AG09319 (cell line): ENCODE results near the gene PLD5.
A peak's percentile ranks its signal among the peaks of the same experiment; 100 is the strongest.
"Not testable (repeated sequence)": the region's sequence is repeated elsewhere in the genome, so short reads cannot be mapped to it uniquely, and the experiment has no call there.

Source experiments
- DNase-seq: peaks from one replicate; pipeline ENCODE4 v3.0.0-alpha.2; 2010; ENCODE audit warnings: low read depth; ENCODE audit errors: extremely low read depth
- TF ChIP-seq, protein P1 (sequence below): IDR thresholded peaks from 2 replicates; pipeline ENCODE4 v1.5.1; 2011; ENCODE audit warnings: low read depth, mild to moderate bottlenecking, inconsistent platforms, low read length, moderate library complexity

The PLD5 gene

DNA sequence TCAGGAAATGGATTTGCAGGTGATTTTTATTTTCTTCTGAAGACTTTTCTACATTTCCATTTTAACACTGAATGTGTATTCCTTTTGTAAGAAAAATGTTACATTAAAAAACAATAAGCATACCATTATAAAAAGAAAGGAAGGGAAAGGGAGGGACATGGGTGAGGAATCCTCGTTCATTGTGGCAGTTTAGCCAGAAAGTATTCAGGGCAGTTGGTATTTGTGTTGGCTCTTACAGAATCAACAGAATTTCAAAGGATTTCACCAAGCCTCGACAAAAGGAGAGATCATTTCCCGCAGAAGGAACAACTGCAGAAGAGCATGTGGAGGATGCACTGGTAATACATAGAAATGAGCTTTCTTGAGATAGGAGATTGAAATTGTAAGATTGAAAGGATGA is 35.0 kb downstream of the PLD5 start:
- DNase-seq: no peak
- TF ChIP-seq, protein P1, sequence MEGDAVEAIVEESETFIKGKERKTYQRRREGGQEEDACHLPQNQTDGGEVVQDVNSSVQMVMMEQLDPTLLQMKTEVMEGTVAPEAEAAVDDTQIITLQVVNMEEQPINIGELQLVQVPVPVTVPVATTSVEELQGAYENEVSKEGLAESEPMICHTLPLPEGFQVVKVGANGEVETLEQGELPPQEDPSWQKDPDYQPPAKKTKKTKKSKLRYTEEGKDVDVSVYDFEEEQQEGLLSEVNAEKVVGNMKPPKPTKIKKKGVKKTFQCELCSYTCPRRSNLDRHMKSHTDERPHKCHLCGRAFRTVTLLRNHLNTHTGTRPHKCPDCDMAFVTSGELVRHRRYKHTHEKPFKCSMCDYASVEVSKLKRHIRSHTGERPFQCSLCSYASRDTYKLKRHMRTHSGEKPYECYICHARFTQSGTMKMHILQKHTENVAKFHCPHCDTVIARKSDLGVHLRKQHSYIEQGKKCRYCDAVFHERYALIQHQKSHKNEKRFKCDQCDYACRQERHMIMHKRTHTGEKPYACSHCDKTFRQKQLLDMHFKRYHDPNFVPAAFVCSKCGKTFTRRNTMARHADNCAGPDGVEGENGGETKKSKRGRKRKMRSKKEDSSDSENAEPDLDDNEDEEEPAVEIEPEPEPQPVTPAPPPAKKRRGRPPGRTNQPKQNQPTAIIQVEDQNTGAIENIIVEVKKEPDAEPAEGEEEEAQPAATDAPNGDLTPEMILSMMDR: no peak

DNA sequence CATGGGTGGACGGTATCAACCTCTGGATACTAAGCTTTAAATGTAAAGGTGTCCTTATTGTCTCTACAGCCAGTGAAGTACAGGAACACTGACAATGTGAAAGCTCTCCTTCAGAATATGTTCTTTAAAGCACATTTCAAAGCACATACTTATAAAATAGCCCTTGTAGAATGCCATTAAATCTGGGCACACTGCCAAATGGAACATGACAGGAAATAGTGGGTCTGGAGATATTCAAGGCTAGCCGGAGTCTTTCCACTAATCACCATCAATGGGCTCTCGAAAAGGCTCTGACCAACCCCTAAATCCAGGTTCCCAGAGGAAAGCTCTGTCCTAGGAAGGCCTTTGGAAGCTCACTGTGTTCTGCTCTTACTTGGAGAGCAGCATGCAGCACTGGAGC is 46.6 kb downstream of the PLD5 start:
- no peak for DNase-seq
- TF ChIP-seq, protein P1: no peak

DNA sequence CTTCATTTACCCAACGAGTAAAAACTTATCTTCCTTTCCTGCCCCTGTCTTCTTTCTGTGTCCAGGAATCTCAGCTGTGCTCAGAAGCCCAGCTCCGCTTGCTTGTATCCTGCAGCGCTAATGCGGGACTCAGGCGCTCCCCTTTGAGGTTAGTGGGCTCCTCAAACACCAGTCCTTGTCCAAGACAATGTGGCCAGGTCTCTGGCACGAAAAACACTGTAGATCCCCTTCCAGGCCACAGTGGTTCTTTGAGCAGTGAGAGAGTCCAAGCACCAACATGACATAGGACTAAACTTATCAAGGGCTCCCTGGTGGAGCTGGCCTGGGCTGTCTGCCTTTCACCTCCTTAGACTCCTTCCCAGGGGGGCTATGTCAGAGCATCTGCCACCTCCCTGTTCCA is 53.7 kb downstream of the PLD5 start:
- TF ChIP-seq, protein P1: no peak

DNA sequence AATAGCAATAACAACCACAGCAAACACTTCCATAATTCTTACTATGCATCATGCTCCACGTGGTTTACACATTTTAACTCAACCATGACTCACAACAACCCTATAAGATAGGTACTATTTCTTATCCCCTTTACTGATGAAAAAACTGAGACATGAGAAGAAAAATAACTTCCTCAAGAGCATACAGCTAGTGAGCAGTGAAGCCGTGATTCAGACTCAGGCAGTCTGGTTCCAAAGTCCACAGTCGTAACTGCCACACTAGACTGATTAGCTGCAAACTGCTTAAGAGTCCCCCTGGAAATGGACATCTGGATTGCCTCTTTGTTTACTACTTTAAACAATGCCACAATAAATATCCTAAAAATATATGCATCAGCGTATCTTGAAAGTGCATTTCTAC is 55.7 kb downstream of the PLD5 start:
- DNase-seq: no peak
- TF ChIP-seq, protein P1: no peak

More for the DNA sequence above, 53.7 kb downstream of the PLD5 start:
- DNase-seq: no peak

DNA sequence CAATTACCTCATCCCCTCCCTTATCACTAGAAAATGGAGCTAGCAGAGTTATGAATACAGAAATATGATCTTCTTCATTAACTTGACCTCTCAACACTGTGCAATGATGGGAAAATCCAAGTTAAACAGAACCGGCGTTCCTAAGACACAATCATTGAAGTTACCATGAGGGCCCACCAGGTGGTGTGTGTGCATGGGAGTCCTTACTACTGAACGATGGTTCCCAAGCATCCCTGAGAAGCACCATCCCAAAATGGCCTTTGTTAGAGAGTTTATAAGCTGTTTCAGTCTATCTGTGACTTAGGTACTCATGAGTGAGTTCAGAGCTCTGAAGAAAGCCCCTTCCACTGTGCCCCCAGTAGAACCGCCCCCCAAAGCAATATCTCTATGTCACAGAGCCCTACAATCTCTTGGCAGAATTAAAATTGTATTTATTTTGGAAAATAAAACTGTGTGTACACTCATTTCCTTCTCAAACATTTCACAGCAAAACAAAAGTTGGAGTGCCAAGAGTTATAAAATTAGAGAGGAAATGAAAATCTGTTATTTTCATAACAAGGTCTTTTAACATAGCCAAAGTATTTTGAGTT is 56.8 kb downstream of the PLD5 start:
- TF ChIP-seq, protein P1: peak; percentile 43
- DNase-seq: no peak

DNA sequence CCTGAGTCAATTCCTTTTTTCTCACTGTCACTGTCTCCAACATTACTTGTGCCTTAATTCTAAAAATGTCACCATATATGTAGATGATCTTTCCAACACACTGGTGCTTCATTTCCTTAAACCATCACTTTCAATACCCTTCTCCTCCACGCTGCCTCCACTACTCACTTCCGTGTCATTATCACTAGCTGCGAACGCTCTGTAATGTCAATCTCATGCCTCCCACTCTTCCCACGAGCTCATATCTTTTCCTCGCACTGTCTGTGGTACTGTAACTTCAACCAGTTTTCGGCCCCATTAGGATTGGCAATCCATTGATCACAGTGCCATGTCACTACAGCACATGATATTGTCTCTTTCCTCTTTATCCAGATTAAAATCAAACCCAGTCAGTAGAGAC is 61.6 kb downstream of the PLD5 start:
- no peak for DNase-seq
- TF ChIP-seq, protein P1: no peak

DNA sequence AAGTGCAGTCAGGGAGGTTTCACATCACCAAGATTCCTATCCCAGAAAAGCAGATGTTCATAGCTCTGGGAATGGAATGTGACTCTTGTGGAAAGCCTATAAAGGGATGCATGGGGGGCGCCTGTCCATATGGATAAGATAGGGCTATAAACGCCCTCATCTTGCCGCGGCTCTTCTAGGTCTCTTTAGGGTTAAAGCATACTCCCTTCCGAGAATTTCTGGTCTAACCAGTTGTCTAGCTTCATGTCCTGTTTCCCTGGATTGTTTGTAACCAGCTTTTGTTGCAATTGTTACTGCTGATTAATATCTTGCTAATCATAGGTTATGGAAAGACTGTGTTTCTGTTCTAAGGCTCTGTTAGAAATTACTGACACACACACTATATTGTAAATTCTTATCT is 64.8 kb downstream of the PLD5 start:
- not testable (repeated sequence) for DNase-seq

DNA sequence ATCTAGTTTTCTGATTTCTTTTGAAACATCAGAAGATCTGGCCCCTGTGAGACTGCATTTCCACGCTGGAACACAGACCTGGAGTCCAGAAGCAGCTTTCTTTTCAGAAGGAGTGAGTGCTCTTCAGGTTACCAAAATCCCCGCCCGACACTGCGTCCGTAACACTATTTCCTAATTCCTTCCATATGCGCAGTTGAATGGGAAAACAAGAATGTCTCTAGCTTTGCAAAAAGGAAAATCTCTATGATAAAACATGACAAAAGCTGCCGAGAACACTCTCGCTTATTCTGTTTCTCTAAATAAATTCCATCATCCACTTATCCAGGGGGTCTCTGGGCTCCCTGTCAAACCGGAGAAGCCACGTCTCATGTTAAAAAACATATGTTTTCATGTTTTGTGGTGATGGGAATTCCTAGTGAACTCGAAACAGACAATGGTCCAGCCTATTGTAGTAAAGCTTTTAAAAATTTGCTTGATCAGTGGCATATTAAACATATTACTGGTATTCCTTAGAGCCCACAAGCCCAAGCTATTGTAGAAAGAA is 67.7 kb downstream of the PLD5 start:
- TF ChIP-seq, protein P1: no peak
- no peak for DNase-seq
